PC-3 (cell line): ENCODE data around the gene DRC3. TPM values are rescaled to one million over a fixed set of nuclear protein-coding genes. Genes with fewer than 3 reads are reported as not detected.

ENCODE experiments used
- ATAC-seq: fragments of 200-7000 bp; cut with Tn5 transposase; 2 replicates; pipeline ENCODE4 v1.9.1; 2020; ENCODE audit warnings: mild to moderate bottlenecking, moderate library complexity
- BruUV-seq: library from RNA; stranded (reverse); fragments of 400-500 nt; replicated peaks from 2 replicates; lab custom pipeline; 2021; lab: Mats Ljungman, UMichigan
- CTCF ChIA-PET: fragments of 300-600 bp; sonication (Branson Sonifier 250); formaldehyde crosslinking; loops from one replicate; lab custom pipeline; 2022; ENCODE audit warnings: antibody characterized with exemption; lab: Charles Lee
- POLR2A ChIA-PET: fragments of 300-600 bp; sonication (Branson Sonifier 250); formaldehyde crosslinking; loops from one replicate; lab custom pipeline; 2022; ENCODE audit warnings: antibody characterized with exemption; ENCODE audit not compliant: unreplicated experiment; lab: Charles Lee
- DNase-seq: peaks from one replicate; pipeline ENCODE4 v3.0.0-alpha.2; 2015
- H2AFZ ChIP-seq: fragments of 300-600 bp; sonication (generic); 2 replicates; pipeline ENCODE4 v1.6.0; 2016; ENCODE audit warnings: antibody characterized with exemption, low read length
- H3F3A ChIP-seq: fragments of 300-600 bp; sonication (generic); one replicate; pipeline ENCODE4 v1.6.0; 2017; ENCODE audit warnings: antibody characterized with exemption, low read length, control low read depth, mild to moderate bottlenecking; ENCODE audit not compliant: unreplicated experiment
- H3K27ac ChIP-seq: fragments of 300-600 bp; sonication (generic); 2 replicates; pipeline ENCODE4 v1.5.1; 2016; ENCODE audit warnings: mild to moderate bottlenecking, low read length
- H3K27me3 ChIP-seq: fragments of 300-600 bp; sonication (generic); 2 replicates; pipeline ENCODE4 v1.6.1; 2016; ENCODE audit warnings: low read length, mixed read lengths
- H3K36me3 ChIP-seq: fragments of 300-600 bp; sonication (generic); 2 replicates; pipeline ENCODE4 v1.6.1; 2016; ENCODE audit warnings: low read depth, mixed run types, low read length, mixed read lengths
- H3K4me1 ChIP-seq: fragments of 300-600 bp; sonication (generic); 2 replicates; pipeline ENCODE4 v1.5.1; 2016; ENCODE audit warnings: low read length; ENCODE audit not compliant: insufficient read depth
- H3K4me2 ChIP-seq: fragments of 300-600 bp; sonication (generic); 2 replicates; pipeline ENCODE4 v1.6.0; 2016; ENCODE audit warnings: low read length
- H3K4me3 ChIP-seq: fragments of 300-600 bp; sonication (generic); 2 replicates; pipeline ENCODE4 v1.5.1; 2016; ENCODE audit warnings: mild to moderate bottlenecking, low read length, mixed read lengths
- H3K79me2 ChIP-seq: fragments of 300-600 bp; sonication (generic); 2 replicates; pipeline ENCODE4 v1.6.1; 2017; ENCODE audit warnings: low read length, mixed read lengths
- H3K9ac ChIP-seq: fragments of 300-600 bp; sonication (generic); 2 replicates; pipeline ENCODE4 v1.6.0; 2016; ENCODE audit warnings: mild to moderate bottlenecking, low read length
- H3K9me2 ChIP-seq: fragments of 300-600 bp; sonication (generic); replicated peaks from 2 replicates; pipeline ENCODE4 v1.6.1; 2016; ENCODE audit warnings: mixed run types, low read length, mixed read lengths
- H3K9me3 ChIP-seq: fragments of 300-600 bp; sonication (generic); 2 replicates; pipeline ENCODE4 v1.6.1; 2016; ENCODE audit warnings: low read length, mixed read lengths
- H4K20me1 ChIP-seq: fragments of 300-600 bp; sonication (generic); 2 replicates; pipeline ENCODE4 v1.6.1; 2016; ENCODE audit warnings: low read length, mixed read lengths
- EZH2 ChIP-seq: fragments of 300-600 bp; sonication (generic); IDR thresholded peaks from one replicate; pipeline ENCODE4 v1.6.1; 2017; ENCODE audit warnings: antibody characterized with exemption, mild to moderate bottlenecking, low read length; ENCODE audit not compliant: unreplicated experiment
- EZH2phosphoT487 ChIP-seq: fragments of 300-600 bp; sonication (generic); IDR thresholded peaks from 2 replicates; pipeline ENCODE4 v1.6.1; 2018; ENCODE audit warnings: mild to moderate bottlenecking, antibody characterized with exemption, low read length, borderline replicate concordance
- intact Hi-C: fragments of 100-400 bp; cut with micrococcal nuclease; formaldehyde crosslinking; loops from 2 replicates; pipeline ENCODE4 v1.9.0; 2023
- total RNA-seq: library from RNA; depleted of rRNA; stranded (reverse); fragments of >200 nt; gene quantifications from 2 replicates; pipeline ENCODE4 v1.2.3, GENCODE V29; 2014
- TF ChIP-seq, protein P1 (sequence below): fragments of 300-600 bp; sonication (generic); conservative IDR thresholded peaks from 2 replicates; pipeline ENCODE4 v1.5.1; 2017; ENCODE audit warnings: antibody characterized with exemption, low read depth, mild to moderate bottlenecking, low read length

DRC3 gene
- total RNA-seq, 1 experiment from 2014 or later = 1.9 TPM

DNA sequence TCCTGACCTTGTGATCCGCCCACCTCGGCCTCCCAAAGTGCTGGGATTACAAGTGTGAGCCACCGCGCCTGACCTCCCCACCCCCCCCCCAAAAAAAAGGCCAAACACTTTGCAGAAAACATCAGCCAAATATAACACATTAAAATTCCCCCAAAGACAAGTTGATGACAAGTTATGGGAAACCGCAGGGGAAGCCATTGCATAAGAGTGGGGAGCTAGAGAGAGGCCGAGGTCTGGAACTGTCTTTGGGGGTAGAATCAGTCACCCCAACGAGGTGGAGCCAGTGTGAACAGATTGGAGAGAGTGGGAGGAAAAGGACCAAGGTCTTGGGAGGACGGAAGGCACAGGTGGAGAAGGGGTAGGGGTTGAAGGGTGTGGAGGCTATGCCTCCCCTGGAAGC, 2.8 kb downstream of the DRC3 start:
- CTCF ChIA-PET = interaction anchor here (0.7 kb wide), 1 partner anchor 24 kb away, joined by 10 read pairs; no protein-coding TSS in a partner anchor
- Histone ChIP-seq H3K27ac (no peak overlapping the region), H3F3A (no peaks in the 10 kb centered on the region), H3K9me3 (no peaks in the 10 kb centered on the region), H3K4me1 (peaks cover 10% of the 10 kb centered on the region), H3K4me3 (no peak overlapping the region), H3K79me2 (peaks cover 18% of the 10 kb centered on the region), H3K27me3 (no peaks in the 10 kb centered on the region), H3K9me2 (no peaks in the 10 kb centered on the region), H3K4me2 (no peak overlapping the region), H2AFZ (no peak overlapping the region), H3K9ac (no peak overlapping the region), H3K36me3 (no peaks in the 10 kb centered on the region), H4K20me1 (no peaks in the 10 kb centered on the region)
- BruUV-seq = no TSS peak
- TF ChIP-seq, protein P1, sequence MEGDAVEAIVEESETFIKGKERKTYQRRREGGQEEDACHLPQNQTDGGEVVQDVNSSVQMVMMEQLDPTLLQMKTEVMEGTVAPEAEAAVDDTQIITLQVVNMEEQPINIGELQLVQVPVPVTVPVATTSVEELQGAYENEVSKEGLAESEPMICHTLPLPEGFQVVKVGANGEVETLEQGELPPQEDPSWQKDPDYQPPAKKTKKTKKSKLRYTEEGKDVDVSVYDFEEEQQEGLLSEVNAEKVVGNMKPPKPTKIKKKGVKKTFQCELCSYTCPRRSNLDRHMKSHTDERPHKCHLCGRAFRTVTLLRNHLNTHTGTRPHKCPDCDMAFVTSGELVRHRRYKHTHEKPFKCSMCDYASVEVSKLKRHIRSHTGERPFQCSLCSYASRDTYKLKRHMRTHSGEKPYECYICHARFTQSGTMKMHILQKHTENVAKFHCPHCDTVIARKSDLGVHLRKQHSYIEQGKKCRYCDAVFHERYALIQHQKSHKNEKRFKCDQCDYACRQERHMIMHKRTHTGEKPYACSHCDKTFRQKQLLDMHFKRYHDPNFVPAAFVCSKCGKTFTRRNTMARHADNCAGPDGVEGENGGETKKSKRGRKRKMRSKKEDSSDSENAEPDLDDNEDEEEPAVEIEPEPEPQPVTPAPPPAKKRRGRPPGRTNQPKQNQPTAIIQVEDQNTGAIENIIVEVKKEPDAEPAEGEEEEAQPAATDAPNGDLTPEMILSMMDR = no peak
- TF ChIP-seq EZH2phosphoT487 (no peak), EZH2 (no peak)
- POLR2A ChIA-PET = no interaction called here
- intact Hi-C loops = no loop called here
- DNase-seq (no peak), ATAC-seq (no peak)

DNA sequence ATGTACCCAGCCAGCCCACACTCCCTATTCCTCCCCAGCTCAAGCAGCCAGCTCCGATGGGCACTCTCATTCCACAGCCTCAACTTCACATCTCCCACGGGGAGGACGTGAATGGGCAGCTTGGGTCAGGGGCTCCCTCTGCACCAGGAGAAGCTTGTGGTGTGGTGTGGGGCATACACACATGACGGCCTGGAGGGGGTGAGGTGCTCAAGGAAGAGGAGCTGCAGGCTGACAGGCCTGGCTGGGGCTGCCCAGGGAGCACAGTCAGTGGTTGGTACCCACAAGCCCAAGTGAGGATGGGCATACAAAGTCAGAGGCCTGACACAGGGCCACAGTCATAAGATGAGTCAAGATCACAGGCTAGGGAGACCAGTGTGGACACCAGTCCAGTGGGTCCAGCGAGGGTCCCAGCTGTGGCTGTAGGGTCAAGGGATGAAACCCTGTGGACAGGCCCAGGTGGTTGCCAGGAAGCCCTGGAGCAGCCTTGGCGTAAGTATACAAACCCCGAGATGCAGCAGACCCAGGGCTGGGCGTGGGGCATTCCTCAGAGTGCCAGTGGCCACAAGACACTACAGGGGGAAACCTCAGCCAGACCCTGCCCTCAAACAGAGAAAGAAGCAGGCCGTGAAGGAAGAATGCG, 4.4 kb downstream of the DRC3 start:
- H4K20me1 ChIP-seq = no peaks in the 10 kb centered on the region
- H3K9ac ChIP-seq = no peak overlapping the region
- H3K27ac ChIP-seq = no peak overlapping the region
- no peak for TF ChIP-seq EZH2phosphoT487
- TF ChIP-seq, protein P1 = no peak
- no peak for TF ChIP-seq EZH2
- no peaks in the 10 kb centered on the region for H3K27me3 ChIP-seq
- POLR2A ChIA-PET = no interaction called here
- no peak overlapping the region for H2AFZ ChIP-seq
- intact Hi-C loops = no loop called here
- no peaks in the 10 kb centered on the region; the same call in 1 of the 2 replicates for H3K4me1 ChIP-seq
- BruUV-seq = no TSS peak
- H3K4me3 ChIP-seq = no peak overlapping the region
- H3F3A ChIP-seq = no peaks in the 10 kb centered on the region
- no peak for DNase-seq
- CTCF ChIA-PET = no interaction called here
- no peaks in the 10 kb centered on the region for H3K36me3 ChIP-seq
- H3K9me3 ChIP-seq = no peaks in the 10 kb centered on the region
- no peak for ATAC-seq
- no peaks in the 10 kb centered on the region for H3K9me2 ChIP-seq
- H3K4me2 ChIP-seq = no peak overlapping the region
- H3K79me2 ChIP-seq = peaks cover 1% of the 10 kb centered on the region

DNA sequence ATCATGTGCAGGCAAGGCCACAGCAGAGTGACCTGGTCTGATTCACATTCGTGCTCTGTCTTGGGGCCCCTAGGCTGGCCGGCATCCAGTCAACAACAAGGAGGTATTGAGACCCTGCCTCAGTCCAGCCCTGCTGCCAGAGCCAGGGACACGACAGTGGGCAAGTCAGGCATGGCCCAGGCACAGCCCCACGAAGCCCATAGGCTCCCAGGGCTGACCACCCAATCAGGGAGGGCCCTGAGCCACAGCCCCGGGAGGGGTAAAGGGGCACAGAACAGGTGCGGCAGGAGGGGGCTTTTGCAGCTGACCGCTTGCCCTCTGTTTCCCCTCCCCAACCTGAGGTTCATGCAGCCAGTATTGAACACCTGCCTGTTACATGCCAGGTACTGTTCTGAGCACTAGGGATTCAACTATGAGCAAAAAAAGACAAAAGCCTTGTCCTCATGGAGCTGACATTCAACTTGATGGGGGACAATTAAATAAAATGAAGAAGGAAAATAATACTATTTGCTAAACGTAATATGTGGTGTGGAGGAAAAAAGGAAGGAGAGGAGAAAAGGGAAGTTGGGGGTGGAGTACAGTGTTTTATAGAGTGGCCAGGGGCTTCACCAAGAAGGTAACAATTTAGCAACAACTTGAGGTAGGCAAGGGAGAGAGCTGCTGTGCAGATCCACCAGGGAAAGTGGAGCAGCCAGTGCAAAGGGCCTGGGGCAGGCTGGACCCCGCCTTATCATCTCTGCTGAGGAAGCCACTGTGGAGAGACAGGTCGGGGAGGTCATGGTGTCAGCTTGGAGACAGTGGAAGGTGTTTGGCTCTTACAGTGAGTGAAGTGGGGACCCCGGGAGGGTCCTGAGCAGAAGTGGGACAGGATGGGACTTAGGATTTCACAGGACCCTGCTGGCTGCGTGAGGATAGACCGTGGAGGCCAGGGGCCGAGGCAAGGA, 6.1 kb downstream of the DRC3 start:
- H3K4me1 ChIP-seq = peaks cover 9% of the 10 kb centered on the region
- TF ChIP-seq EZH2 (no peak), EZH2phosphoT487 (no peak)
- TF ChIP-seq, protein P1 = no peak
- no peak overlapping the region for H3K9ac ChIP-seq
- no TSS peak for BruUV-seq
- no peaks in the 10 kb centered on the region for H3K9me3 ChIP-seq
- H3K36me3 ChIP-seq = no peaks in the 10 kb centered on the region
- no peaks in the 10 kb centered on the region for H3F3A ChIP-seq
- no peaks in the 10 kb centered on the region for H4K20me1 ChIP-seq
- no peaks in the 10 kb centered on the region for H3K79me2 ChIP-seq
- ChIA-PET POLR2A (no interaction called here), CTCF (no interaction called here)
- H3K4me3 ChIP-seq = no peak overlapping the region
- ATAC-seq (no peak), DNase-seq (no peak)
- no peak overlapping the region for H2AFZ ChIP-seq
- H3K27ac ChIP-seq = no peak overlapping the region
- no peak overlapping the region for H3K4me2 ChIP-seq
- intact Hi-C loops = no loop called here
- H3K27me3 ChIP-seq = no peaks in the 10 kb centered on the region
- H3K9me2 ChIP-seq = no peaks in the 10 kb centered on the region
